Spinal cord (tissue), 10 donors: Measurements from ENCODE around the gene RPP25L. TPM values are rescaled to one million over a fixed set of nuclear protein-coding genes. Genes with fewer than 3 reads are reported as not detected.
A peak's percentile ranks its signal among the peaks of the same experiment; 100 is the strongest.

ENCODE experiments used
- DNase-seq, 6 donors: peaks; one replicate each; pipeline versions ENCODE4 v3.0.0 to v3.0.0-alpha.2; 2013 to 2015; ENCODE audit warnings: low spot score in 6 of 6, low read depth in 4 of 6
- H3K27ac ChIP-seq: one replicate; pipeline ENCODE4 v1.5.1; 2013; ENCODE audit warnings: low read depth, low read length, control low read depth
- H3K27me3 ChIP-seq: one replicate; pipeline ENCODE4 v1.6.1; 2013; ENCODE audit warnings: low read length; ENCODE audit not compliant: control insufficient read depth, insufficient read depth
- H3K36me3 ChIP-seq: one replicate; pipeline ENCODE4 v1.6.1; 2013; ENCODE audit warnings: low read length; ENCODE audit not compliant: control insufficient read depth, insufficient read depth
- H3K4me1 ChIP-seq: one replicate; pipeline ENCODE4 v1.6.1; 2013; ENCODE audit warnings: low read length; ENCODE audit not compliant: control insufficient read depth, insufficient read depth
- H3K4me3 ChIP-seq: one replicate; pipeline ENCODE4 v1.5.1; 2013; ENCODE audit warnings: low read depth, low read length, control low read depth
- H3K9me3 ChIP-seq: one replicate; pipeline ENCODE4 v1.6.1; 2013; ENCODE audit warnings: low read length; ENCODE audit not compliant: control insufficient read depth, insufficient read depth
- WGBS: methylation state at CpG from one replicate; pipeline ENCODE4 v1.1.5; 2013; ENCODE audit warnings: missing lambda C conversion rate; ENCODE audit not compliant: insufficient coverage; 5-methylcytosine and 5-hydroxymethylcytosine counted together
- long read RNA-seq, 4 donors: transcript quantifications; one replicate each; lab custom pipeline, GENCODE V29; 2026
- polyA plus RNA-seq, 2 donors: library from polyadenylated mRNA; unstranded; fragments of 120-200 nt; gene quantifications; one replicate each; pipeline ENCODE4 v1.2.1, GENCODE V29; 2013; ENCODE audit not compliant: insufficient read length in 2 of 2
- total RNA-seq, 2 donors: library from RNA; depleted of rRNA in 1 of 2; stranded (reverse); fragments of 120-200 nt in 1 of 2; fragments of >200 nt in 1 of 2; gene quantifications; one replicate each; pipeline versions ENCODE4 v1.2.3 to v1.2.4, GENCODE V29; 2013 to 2014
- donor health status: healthy.

The RPP25L gene
- total RNA-seq (10 to 100 TPM; 10.4 to 29.4 TPM), polyA plus RNA-seq (10 to 100 TPM; 18.0 to 18.9 TPM)
- long read RNA-seq, donor 1, transcript RPP25L-202 (2 exons, 888 nt): major isoform, 12 of 13 reads
- long read RNA-seq, donor 1, partial matches to known transcripts: 0 of 13 reads
- long read RNA-seq, donor 1, other reads (novel, unspliced or antisense): 0 of 13 reads
- long read RNA-seq, donor 2, partial matches to known transcripts: 0 of 5 reads
- long read RNA-seq, donor 2, other reads (novel, unspliced or antisense): 0 of 5 reads
- long read RNA-seq, donor 3, transcript RPP25L-202 (2 exons, 888 nt): major isoform, 7 of 8 reads
- long read RNA-seq, donor 3, partial matches to known transcripts: 0 of 8 reads
- long read RNA-seq, donor 3, other reads (novel, unspliced or antisense): 0 of 8 reads
- long read RNA-seq, donor 4, transcript RPP25L-202 (2 exons, 888 nt): major isoform, 37 of 65 reads
- long read RNA-seq, donor 4, partial matches to known transcripts: 26 of 65 reads
- long read RNA-seq, donor 4, other reads (novel, unspliced or antisense): 0 of 65 reads

GRCh38 chr9:34611811-34612787 lies at the start of gene RPP25L:
RPP25L (minus strand) TSS chr9:34612097; CDS start chr9:34611296, 801 bp downstream.
- Histone ChIP-seq H3K9me3 (no peaks in the 10 kb centered on the region), H3K4me1 (peaks cover 26% of the 10 kb centered on the region), H3K27me3 (no peaks in the 10 kb centered on the region), H3K27ac (peak within 1 kb of the TSS; percentile 85), H3K36me3 (peaks cover 42% of the 10 kb centered on the region), H3K4me3 (peak within 1 kb of the TSS; percentile 82)
- DNase-seq: peak; percentile 81 to 97 (median 87)
- under 1% methylated on average over 77 of the region's 77 CpGs for whole genome bisulfite sequencing

DNA sequence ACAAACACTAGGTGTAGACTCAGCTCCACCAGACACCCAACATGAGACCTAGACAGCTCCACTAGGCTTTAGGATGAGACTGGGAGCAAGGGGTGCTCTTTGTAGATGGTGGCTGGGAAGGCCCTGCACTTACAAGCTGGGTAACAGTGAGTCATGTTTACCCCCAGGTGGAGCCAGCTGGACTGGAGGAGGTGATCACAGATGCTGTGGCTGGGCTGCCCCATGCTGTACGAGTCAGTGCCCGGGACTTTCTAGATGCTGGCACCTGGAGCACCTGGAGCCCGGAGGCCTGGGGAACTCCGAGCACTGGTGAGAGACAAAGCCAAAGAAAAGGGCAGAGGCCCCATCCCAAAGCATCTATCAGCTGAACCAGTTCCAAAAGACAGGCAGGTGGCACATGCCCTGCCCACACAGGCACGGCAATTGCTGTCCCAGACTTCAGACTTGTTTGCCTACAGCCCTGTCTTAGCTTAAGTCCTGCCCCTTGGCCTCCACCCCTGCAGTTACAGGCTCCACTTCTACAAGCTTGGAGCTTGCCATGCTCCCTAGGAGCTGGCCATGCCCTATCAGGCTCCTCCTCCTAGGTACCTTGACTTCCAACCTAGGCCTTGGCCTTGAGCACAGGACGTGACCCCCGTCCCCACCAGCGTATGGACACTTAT lies 47.8 kb upstream of the RPP25L start:
- Histone ChIP-seq H3K4me1 (peaks cover 18% of the 10 kb centered on the region), H3K27me3 (no peaks in the 10 kb centered on the region), H3K9me3 (no peaks in the 10 kb centered on the region), H3K36me3 (peaks cover 15% of the 10 kb centered on the region), H3K27ac (no peak overlapping the region), H3K4me3 (no peak overlapping the region)
- 91% methylated on average over 8 of the region's 8 CpGs for WGBS
- no peak for DNase-seq

- H3K9me3 ChIP-seq: no peaks in the 10 kb centered on the region
- H3K36me3 ChIP-seq: peaks cover 15% of the 10 kb centered on the region
- H3K4me3 ChIP-seq: no peak overlapping the region
Measured at GRCh38 chr9:34658461-34658860, 46.6 kb upstream of the RPP25L start.

GRCh38 chr9:34656992-34657391 lies 45.1 kb upstream of the RPP25L start:
- H3K27me3 ChIP-seq: no peaks in the 10 kb centered on the region
- no peak overlapping the region for H3K27ac ChIP-seq
- H3K36me3 ChIP-seq: peaks cover 15% of the 10 kb centered on the region
- H3K4me3 ChIP-seq: no peak overlapping the region
- WGBS: no CpG with 5 or more reads among the region's 5 CpGs
- H3K4me1 ChIP-seq: peaks cover 38% of the 10 kb centered on the region
- no peaks in the 10 kb centered on the region for H3K9me3 ChIP-seq
- DNase-seq: no peak

More at GRCh38 chr9:34658461-34658860, 46.6 kb upstream of the RPP25L start:
- DNase-seq: no peak
- Histone ChIP-seq H3K27ac (no peak overlapping the region), H3K4me1 (peaks cover 24% of the 10 kb centered on the region), H3K27me3 (no peaks in the 10 kb centered on the region)
- WGBS: 95% methylated on average over 14 of the region's 14 CpGs

DNA sequence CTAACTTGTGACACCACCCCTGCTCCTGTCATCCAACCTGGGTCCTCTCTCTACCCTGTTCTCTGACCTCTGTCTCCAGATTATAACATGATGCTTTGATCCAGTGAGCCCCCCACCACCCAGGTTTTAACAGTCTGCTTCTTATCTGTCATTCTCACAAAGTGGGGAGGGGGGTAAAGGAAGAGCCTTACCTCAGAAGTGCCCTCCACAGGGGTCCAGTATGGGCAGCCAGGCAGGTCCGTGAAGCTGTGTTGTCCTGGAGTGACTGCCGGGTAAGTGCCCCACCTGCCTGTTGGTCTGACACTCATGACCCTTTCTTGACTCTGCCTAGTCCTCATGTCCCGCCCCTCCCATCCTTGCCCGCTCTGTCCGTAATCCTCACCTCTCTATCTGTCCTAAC lies 43.5 kb upstream of the RPP25L start:
- WGBS: 63% methylated on average over 5 of the region's 5 CpGs

GRCh38 chr9:34654323-34655051 lies 42.6 kb upstream of the RPP25L start:
- WGBS: 23% methylated on average over 4 of the region's 11 CpGs
- peaks cover 16% of the 10 kb centered on the region for H3K36me3 ChIP-seq
- peaks cover 62% of the 10 kb centered on the region for H3K4me1 ChIP-seq
- no peaks in the 10 kb centered on the region for H3K27me3 ChIP-seq
- H3K9me3 ChIP-seq: no peaks in the 10 kb centered on the region
- H3K4me3 ChIP-seq: no peak overlapping the region
- peak in 3 of 6 donors; percentile 63 to 95 (median 89) for DNase-seq
- peak overlapping the region; percentile 79 for H3K27ac ChIP-seq

More for the DNA sequence above, 43.5 kb upstream of the RPP25L start:
- Histone ChIP-seq H3K9me3 (no peaks in the 10 kb centered on the region), H3K27ac (peak overlapping the region; percentile 79), H3K4me1 (peaks cover 53% of the 10 kb centered on the region), H3K36me3 (peaks cover 16% of the 10 kb centered on the region), H3K4me3 (no peak overlapping the region), H3K27me3 (no peaks in the 10 kb centered on the region)
- DNase-seq: no peak

- WGBS: 24% methylated on average over 10 of the region's 11 CpGs
- H3K27me3 ChIP-seq: no peaks in the 10 kb centered on the region
- no peaks in the 10 kb centered on the region for H3K9me3 ChIP-seq
- H3K27ac ChIP-seq: peak overlapping the region; percentile 79
- no peak overlapping the region for H3K4me3 ChIP-seq
- peak in 2 of 6 donors; percentile 51 to 82 for DNase-seq
- H3K4me1 ChIP-seq: peaks cover 63% of the 10 kb centered on the region
- peaks cover 25% of the 10 kb centered on the region for H3K36me3 ChIP-seq
Measured at GRCh38 chr9:34653151-34654072, 41.5 kb upstream of the RPP25L start.

DNA sequence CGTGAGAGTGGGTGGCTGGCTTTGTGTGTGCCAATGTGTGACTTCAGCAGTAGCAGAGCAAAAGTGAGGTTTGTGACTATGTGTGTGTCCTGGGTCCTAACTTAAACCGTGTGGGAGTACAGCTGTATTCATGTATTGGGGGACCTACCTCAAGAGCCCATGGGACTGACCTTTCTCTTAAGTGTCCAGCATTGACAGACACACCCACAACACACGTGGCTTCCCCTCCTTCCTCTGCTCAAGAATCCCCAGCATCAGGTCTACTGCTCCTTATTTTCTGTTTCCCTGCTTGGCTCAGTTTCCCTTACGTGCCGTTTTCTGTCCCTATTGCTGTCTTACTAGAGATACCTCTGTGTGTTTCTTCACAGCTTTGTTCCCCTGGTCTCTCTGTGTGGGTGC lies 40.7 kb upstream of the RPP25L start:
- Histone ChIP-seq H3K27ac (peak overlapping the region; percentile 79), H3K4me1 (peaks cover 70% of the 10 kb centered on the region), H3K27me3 (no peaks in the 10 kb centered on the region), H3K4me3 (peak overlapping the region; percentile 36), H3K9me3 (no peaks in the 10 kb centered on the region), H3K36me3 (peaks cover 31% of the 10 kb centered on the region)
- WGBS: 28% methylated on average over 5 of the region's 5 CpGs
- DNase-seq: no peak
